K562 (cell line): ENCODE data around the gene SLC37A4. TPM values are rescaled to one million over a fixed set of nuclear protein-coding genes. Genes with fewer than 3 reads are reported as not detected.

Experiments used
- ARNT ChIP-seq, 2 experiments: fragments of 450-650 bp; IDR thresholded peaks; 2 replicates each; pipeline ENCODE4 v1.6.1; 2016; ENCODE audit warnings: mild to moderate bottlenecking in 1 of 2
- ATF7 ChIP-seq: fragments of 450-650 bp; IDR thresholded peaks from 2 replicates; pipeline ENCODE4 v1.7.1; 2014; ENCODE audit warnings: mild to moderate bottlenecking, moderate library complexity
- CAMTA2 ChIP-seq: fragments of 250-450 bp; sonication (Bioruptor Pico); conservative IDR thresholded peaks from 2 replicates; pipeline ENCODE4 v1.5.1; 2022
- CEBPB ChIP-seq: fragments of 450-650 bp; IDR thresholded peaks from 2 replicates; pipeline ENCODE4 v1.6.1; 2016; ENCODE audit warnings: missing genetic modification characterization, missing compliant biosample characterization
- DIDO1 ChIP-seq: fragments of 450-650 bp; IDR thresholded peaks from 2 replicates; pipeline ENCODE4 v1.6.1; 2016; ENCODE audit warnings: low read depth, missing biosample characterization, missing genetic modification characterization
- E2F3 ChIP-seq: fragments of 250-450 bp; sonication (Bioruptor Pico); IDR thresholded peaks from 2 replicates; pipeline ENCODE4 v1.4.0; 2020; ENCODE audit warnings: mild to moderate bottlenecking
- ETV5 ChIP-seq: sonication (generic); formaldehyde crosslinking; IDR thresholded peaks from 2 replicates; pipeline ENCODE4 v1.4.0; 2020; ENCODE audit warnings: low read depth, mild to moderate bottlenecking, missing genetic modification reagents
- FOXK1 ChIP-seq: sonication (generic); formaldehyde crosslinking; IDR thresholded peaks from 2 replicates; pipeline ENCODE4 v1.8.0; 2022; ENCODE audit warnings: missing genetic modification reagents, mild to moderate bottlenecking, borderline replicate concordance
- GTF2F1 ChIP-seq: IDR thresholded peaks from 2 replicates; pipeline ENCODE4 v1.6.1; 2011; ENCODE audit warnings: low read depth, low read length, improper control_type of control experiment
- HMG20B ChIP-seq: fragments of 250-450 bp; sonication (Bioruptor Pico); IDR thresholded peaks from 2 replicates; pipeline ENCODE4 v1.5.0; 2021; ENCODE audit warnings: mild to moderate bottlenecking
- HMGN3 ChIP-seq: IDR thresholded peaks from 2 replicates; pipeline ENCODE4 v1.6.1; 2011; ENCODE audit warnings: borderline replicate concordance, low read depth, mild to moderate bottlenecking, mixed read lengths, low read length; ENCODE audit not compliant: insufficient read length; ENCODE audit errors: extremely low read depth
- KAT7 ChIP-seq: sonication (generic); formaldehyde crosslinking; IDR thresholded peaks from 2 replicates; pipeline ENCODE4 v1.8.0; 2022; ENCODE audit warnings: missing genetic modification reagents, mild to moderate bottlenecking, borderline replicate concordance
- KDM4B ChIP-seq, 2 experiments: fragments of 450-650 bp in 1 of 2; sonication (generic) in 1 of 2; IDR thresholded peaks; 2 replicates each; pipeline ENCODE4 v1.6.1; 2016 to 2017; ENCODE audit warnings: borderline replicate concordance in 2 of 2, antibody characterized with exemption in 1 of 2, low read depth in 1 of 2, mild to moderate bottlenecking in 1 of 2
- MAFK ChIP-seq: IDR thresholded peaks from 2 replicates; pipeline ENCODE4 v1.6.1; 2011; ENCODE audit warnings: low read length, improper control_type of control experiment
- OTX1 ChIP-seq: fragments of 450-650 bp; formaldehyde crosslinking; IDR thresholded peaks from 2 replicates; pipeline ENCODE4 v1.4.0; 2022; ENCODE audit warnings: mild to moderate bottlenecking
- PRPF4 ChIP-seq: fragments of 200-400 bp; formaldehyde crosslinking; IDR thresholded peaks from one replicate; pipeline ENCODE4 v1.6.1; 2017; ENCODE audit warnings: low read length, low read depth, mild to moderate bottlenecking; ENCODE audit not compliant: insufficient read depth, poor library complexity, severe bottlenecking
- SAFB ChIP-seq: fragments of 200-400 bp; formaldehyde crosslinking; IDR thresholded peaks from 2 replicates; pipeline ENCODE4 v1.6.1; 2017; ENCODE audit warnings: low read depth, low read length, borderline replicate concordance
- TRIM24 ChIP-seq, 2 experiments: fragments of 450-650 bp; IDR thresholded peaks; 2 replicates each; pipeline ENCODE4 v1.6.1; 2016
- U2AF2 ChIP-seq: fragments of 200-400 bp; formaldehyde crosslinking; optimal IDR thresholded peaks from 2 replicates; pipeline ENCODE3; 2017; ENCODE audit warnings: low read depth, mild to moderate bottlenecking, low read length
- ZBTB33 ChIP-seq: sonication (generic); formaldehyde crosslinking; IDR thresholded peaks from 2 replicates; pipeline ENCODE4 v1.8.1; 2023; ENCODE audit warnings: mild to moderate bottlenecking, missing genetic modification reagents
- ZBTB49 ChIP-seq: sonication (generic); formaldehyde crosslinking; IDR thresholded peaks from 2 replicates; pipeline ENCODE4 v1.8.0; 2022; ENCODE audit warnings: missing genetic modification reagents, mild to moderate bottlenecking, borderline replicate concordance
- ZBTB9 ChIP-seq: fragments of 450-650 bp; formaldehyde crosslinking; IDR thresholded peaks from 2 replicates; pipeline ENCODE4 v1.4.0; 2020; ENCODE audit warnings: mild to moderate bottlenecking, moderate library complexity
- ZFPM2 ChIP-seq: fragments of 250-450 bp; sonication (Bioruptor Pico); IDR thresholded peaks from 2 replicates; pipeline ENCODE4 v1.5.1; 2022; ENCODE audit warnings: mild to moderate bottlenecking
- ZNF165 ChIP-seq: fragments of 250-450 bp; sonication (Bioruptor Pico); IDR thresholded peaks from 2 replicates; pipeline ENCODE4 v1.4.0; 2020; ENCODE audit warnings: borderline replicate concordance
- ZNF184 ChIP-seq: sonication (generic); formaldehyde crosslinking; IDR thresholded peaks from 2 replicates; pipeline ENCODE4 v1.5.0; 2020; ENCODE audit warnings: missing genetic modification reagents
- polyA plus RNA-seq, 8 experiments: library from polyadenylated mRNA; depleted of rRNA in 4 of 8; stranded (reverse) in 5 of 8; unstranded in 3 of 8; fragments of >200 nt; fragmentation: Nextera tagmentation in 2 of 8; fragmentation: Illumina TruSeq in 1 of 8; extraction: Ambion mirVana in 2 of 8; extraction: Trizol in 1 of 8; gene quantifications; 2 replicates each; pipeline versions ENCODE4 v1.2.1 to v1.2.3, GENCODE V29; 2011 to 2014; ENCODE audit warnings: inconsistent platforms in 1 of 8, missing spikeins in 1 of 8
- total RNA-seq, 7 experiments: library from RNA; depleted of rRNA in 6 of 7; stranded (reverse); fragments of >200 nt in 6 of 7; fragmentation: Illumina TruSeq in 2 of 7; extraction: Trizol in 2 of 7; gene quantifications; 2 replicates each; pipeline versions ENCODE4 v1.2.1 to v1.2.3, GENCODE V29; 2011 to 2021; ENCODE audit warnings: low replicate concordance in 1 of 7

SLC37A4 gene
- total and polyA plus RNA-seq, 9 of the 15 experiments (the other 6 are each of a cell fraction or from before 2014, with no cell fraction given): 24.7 to 73.9 (median 40.7) TPM

GRCh38 chr11:119030329-119031047, at the start of gene SLC37A4 (continued):
- TF ChIP-seq ETV5 (CRISPR knock-in tag) (peak; percentile 23; the same call in 1 of the 2 replicates), PRPF4 (no peak), GTF2F1 (no peak), SAFB (no peak), ZNF165 (CRISPR knock-in tag) (no peak), U2AF2 (no peak), ZNF184 (CRISPR knock-in tag) (no peak), ZBTB9 (CRISPR knock-in tag) (no peak), ZBTB49 (CRISPR knock-in tag) (no peak), E2F3 (CRISPR knock-in tag) (no peak), TRIM24 (IDR thresholded peaks at IDR 0.05) (no peak), DIDO1 (tag) (no peak), ZFPM2 (CRISPR knock-in tag) (no peak), KDM4B (IDR thresholded peaks at IDR 0.05; ENCODE audit: borderline replicate concordance in 2 of 2, low read depth in 1 of 2) (no peak), ZBTB33 (CRISPR knock-in tag) (no peak), MAFK (no peak), OTX1 (CRISPR knock-in tag) (no peak), ATF7 (peak; percentile 49; the same call in 1 of the 2 replicates), KAT7 (peak; percentile 90; the same call in 1 of the 2 replicates), HMGN3 (peak; percentile 86), FOXK1 (CRISPR knock-in tag) (no peak), HMG20B (CRISPR knock-in tag) (no peak), CEBPB (tag) (no peak), ARNT (IDR thresholded peaks at IDR 0.05) (no peak), CAMTA2 (CRISPR knock-in tag) (no peak)
